ENCODE data around the gene PRODH2. TPM values are rescaled to one million over a fixed set of nuclear protein-coding genes. Genes with fewer than 3 reads are reported as not detected.
"Not testable (repeated sequence)": the region's sequence is repeated elsewhere in the genome, so short reads cannot be mapped to it uniquely, and the experiment has no call there.

Gene PRODH2
- polyA plus RNA-seq, 3 donors from 2014 or later, result not detected

DNA sequence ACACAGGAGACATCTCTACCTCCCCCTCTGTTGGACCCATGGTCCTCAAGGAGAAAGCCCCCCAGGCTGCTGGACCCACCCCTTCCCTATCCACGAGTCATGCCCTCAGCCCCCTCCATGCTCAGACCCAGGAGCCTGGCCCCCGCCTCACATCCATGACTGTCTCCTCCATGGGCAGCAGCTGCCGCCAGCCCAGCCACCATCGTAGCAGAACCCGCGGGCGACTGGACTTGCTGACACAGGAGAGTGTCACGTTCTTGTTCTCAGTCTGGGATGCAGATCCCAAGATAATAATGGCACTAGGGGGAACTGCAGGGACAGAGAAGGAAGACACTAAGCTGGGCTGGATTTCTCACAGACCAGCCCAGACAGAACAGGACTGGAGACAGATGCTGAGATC is 35.8 kb upstream of the PRODH2 start:
- peaks cover 0 to 4% (median 4%) of the 10 kb centered on the region in 3 donors for H3K36me3 Mint-ChIP-seq
- no peak overlapping the region for H3K27ac Mint-ChIP-seq
- no peak overlapping the region for H3K4me3 Mint-ChIP-seq
- H3K27me3 Mint-ChIP-seq (ENCODE audit: low read depth in 3 of 3), result peaks cover 22 to 28% (median 27%) of the 10 kb centered on the region in 3 donors
- DNase-seq, result no peak
- H3K9me3 Mint-ChIP-seq, result peaks cover 0 to 4% (median 0%) of the 10 kb centered on the region in 6 donors
- peaks cover 15 to 27% of the 10 kb centered on the region in 2 donors for H3K4me1 Mint-ChIP-seq

DNA sequence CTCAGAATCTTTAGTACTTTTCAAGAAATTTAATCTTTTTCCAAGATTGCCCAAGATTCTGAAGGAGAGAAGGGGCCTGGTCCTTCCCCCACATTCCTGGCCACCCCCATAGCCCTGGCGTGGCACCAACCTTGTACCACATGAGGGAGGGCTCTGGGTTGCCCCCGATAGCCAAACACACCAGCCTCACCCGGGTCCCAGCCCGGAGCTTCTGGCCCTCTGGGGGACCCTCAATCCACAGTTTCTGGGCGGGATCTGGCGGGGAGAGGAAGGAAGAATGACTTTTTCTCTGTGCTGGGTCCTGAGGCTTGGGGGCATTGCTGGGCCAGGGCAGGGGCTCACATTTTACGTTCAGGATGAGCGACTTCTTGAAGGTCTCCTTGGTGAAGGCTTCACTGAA is 35.3 kb upstream of the PRODH2 start:
- H3K36me3 Mint-ChIP-seq, result peaks cover 0 to 4% (median 4%) of the 10 kb centered on the region in 3 donors
- H3K4me1 Mint-ChIP-seq, result peaks cover 17 to 29% of the 10 kb centered on the region in 2 donors
- peaks cover 0 to 4% (median 0%) of the 10 kb centered on the region in 6 donors for H3K9me3 Mint-ChIP-seq
- H3K4me3 Mint-ChIP-seq, result no peak overlapping the region
- H3K27me3 Mint-ChIP-seq (ENCODE audit: low read depth in 3 of 3), result peaks cover 24 to 32% (median 24%) of the 10 kb centered on the region in 3 donors
- no peak overlapping the region for H3K27ac Mint-ChIP-seq
- no peak for DNase-seq

DNA sequence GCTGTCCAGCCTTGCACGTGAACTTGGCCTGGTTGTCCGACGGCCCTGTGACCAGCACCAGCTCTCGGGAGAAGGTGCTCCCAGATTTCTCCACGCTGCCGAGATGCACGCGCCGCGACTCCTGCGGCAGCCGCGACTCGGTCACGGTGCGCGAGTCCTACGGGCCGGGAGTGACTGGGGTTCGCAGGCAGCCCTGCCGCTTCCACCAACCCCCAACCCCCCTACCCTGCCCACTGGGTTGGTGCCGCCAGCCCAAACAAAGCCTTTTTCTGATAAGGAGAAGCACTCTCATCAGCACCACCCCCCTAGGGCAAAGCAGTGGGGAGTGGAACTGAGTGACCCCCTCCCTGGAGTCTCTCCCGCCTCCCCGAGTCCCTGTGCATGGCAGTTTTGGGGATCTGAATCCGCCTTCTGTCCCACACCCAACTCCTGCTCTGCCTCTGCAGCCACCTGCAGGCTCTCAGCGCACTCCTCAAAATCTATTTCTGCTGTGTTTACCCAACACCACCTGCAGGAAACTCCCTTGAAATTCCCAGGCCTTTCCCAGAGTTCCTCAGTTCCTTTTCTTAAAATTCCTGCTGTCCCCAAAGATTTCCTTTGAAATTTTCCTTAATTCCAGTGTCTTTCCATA is 33.5 kb upstream of the PRODH2 start:
- Mint-ChIP-seq H3K27me3 (ENCODE audit: low read depth in 3 of 3) (peaks cover 15 to 36% (median 33%) of the 10 kb centered on the region in 3 donors), H3K27ac (no peak overlapping the region), H3K4me3 (peak overlapping the region; percentile 8 to 71 (median 31)), H3K9me3 (peaks cover 0 to 4% (median 0%) of the 10 kb centered on the region in 6 donors), H3K36me3 (peaks cover 0 to 4% (median 4%) of the 10 kb centered on the region in 3 donors), H3K4me1 (peaks cover 17 to 29% of the 10 kb centered on the region in 2 donors)
- DNase-seq, result no peak

GRCh38 chr19:35845215-35846037 is 32.8 kb upstream of the PRODH2 start:
- H3K4me1 Mint-ChIP-seq, result peaks cover 17 to 29% of the 10 kb centered on the region in 2 donors
- peaks cover 15 to 36% (median 33%) of the 10 kb centered on the region in 3 donors for H3K27me3 Mint-ChIP-seq (ENCODE audit: low read depth in 3 of 3)
- peak overlapping the region in 1 of 6 donors; percentile 20 for H3K27ac Mint-ChIP-seq
- DNase-seq, result no peak
- H3K36me3 Mint-ChIP-seq, result peaks cover 0 to 4% (median 4%) of the 10 kb centered on the region in 3 donors
- peak overlapping the region; percentile 51 to 74 (median 68) for H3K4me3 Mint-ChIP-seq
- peaks cover 0 to 4% (median 0%) of the 10 kb centered on the region in 6 donors for H3K9me3 Mint-ChIP-seq

GRCh38 chr19:35844482-35845214 is 32.0 kb upstream of the PRODH2 start:
- no peak for DNase-seq
- Mint-ChIP-seq H3K36me3 (peaks cover 0 to 4% (median 4%) of the 10 kb centered on the region in 3 donors), H3K27ac (no peak overlapping the region), H3K4me3 (peak overlapping the region; percentile 51 to 74 (median 68)), H3K27me3 (ENCODE audit: low read depth in 3 of 3) (peaks cover 12 to 36% (median 33%) of the 10 kb centered on the region in 3 donors), H3K9me3 (peaks cover 0 to 4% (median 0%) of the 10 kb centered on the region in 6 donors), H3K4me1 (peaks cover 17 to 29% of the 10 kb centered on the region in 2 donors)

DNA sequence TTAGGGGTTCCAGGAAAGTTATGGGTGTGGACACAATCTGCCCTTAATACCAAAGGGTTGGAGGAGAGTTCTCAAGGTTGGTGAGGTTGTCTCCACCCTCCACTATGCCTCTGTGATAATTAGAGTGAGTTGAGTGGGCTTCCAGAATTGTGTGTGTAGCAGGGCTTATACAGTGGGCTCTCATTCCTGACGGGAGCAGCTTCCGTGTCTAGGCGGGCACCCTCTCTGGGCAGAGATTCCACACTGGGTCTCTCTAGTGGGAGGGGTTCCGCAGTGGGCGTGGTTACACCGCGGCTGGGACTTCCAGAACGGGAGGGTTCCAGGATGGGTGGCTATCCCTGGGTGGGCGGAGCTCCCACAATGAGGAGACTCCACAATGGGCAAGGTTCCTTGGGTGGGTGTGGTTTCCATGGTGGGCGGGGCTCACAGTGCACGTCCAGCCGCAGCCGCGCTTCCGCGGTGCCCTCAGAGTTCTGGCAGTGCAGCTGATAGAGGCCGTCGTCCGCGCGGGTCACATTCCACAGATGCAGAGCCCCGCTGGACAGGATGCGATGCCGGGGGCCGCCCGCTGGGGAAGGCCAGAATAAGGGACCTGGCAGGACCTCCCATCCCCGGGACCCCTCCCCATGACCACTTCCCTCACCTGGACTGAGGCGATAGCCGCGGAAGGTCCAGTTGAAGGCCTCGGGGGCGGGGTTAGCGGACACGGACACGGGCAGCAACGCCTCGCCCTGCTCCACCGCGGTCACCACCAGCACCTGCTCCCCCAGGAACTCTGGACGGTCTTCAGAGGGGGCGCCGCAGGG is 31.2 kb upstream of the PRODH2 start:
- Mint-ChIP-seq H3K27ac (no peak overlapping the region), H3K4me1 (peaks cover 17 to 29% of the 10 kb centered on the region in 2 donors), H3K36me3 (peaks cover 0 to 6% (median 4%) of the 10 kb centered on the region in 3 donors), H3K4me3 (peak overlapping the region in 1 of 5 donors; percentile 23), H3K9me3 (peaks cover 0 to 5% (median 1%) of the 10 kb centered on the region in 6 donors), H3K27me3 (ENCODE audit: low read depth in 3 of 3) (peaks cover 14 to 33% (median 31%) of the 10 kb centered on the region in 3 donors)
- no peak for DNase-seq

DNA sequence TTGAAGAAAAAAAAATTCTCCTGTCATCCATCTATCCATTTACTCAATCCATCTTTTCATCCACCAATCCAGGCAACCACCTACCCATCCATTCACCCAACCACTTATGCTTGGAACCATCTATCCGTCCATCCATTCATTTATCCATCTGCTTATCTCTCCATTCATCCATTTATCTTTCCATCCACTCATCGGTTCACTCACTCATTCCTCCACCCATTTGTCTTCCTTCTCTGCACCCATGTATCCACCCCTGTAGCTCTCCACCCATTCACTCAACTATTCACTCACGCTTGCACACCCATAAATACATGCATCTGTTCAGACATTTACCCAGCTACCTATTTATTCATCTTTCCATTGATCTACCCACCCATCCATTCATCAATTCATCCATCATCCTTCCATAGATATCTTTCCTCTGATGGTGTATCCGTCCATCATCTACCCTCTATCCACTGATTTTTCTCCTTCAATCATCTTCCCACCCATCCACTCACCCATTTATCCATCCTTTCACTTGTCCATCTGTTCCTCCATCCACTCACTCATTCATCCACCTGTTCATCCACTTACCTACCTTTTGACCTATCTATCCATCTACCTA is 30.1 kb upstream of the PRODH2 start:
- DNase-seq, result no peak
- Mint-ChIP-seq H3K4me1 (peaks cover 17 to 29% of the 10 kb centered on the region in 2 donors), H3K36me3 (peaks cover 0 to 8% (median 4%) of the 10 kb centered on the region in 3 donors), H3K9me3 (peaks cover 0 to 6% (median 2%) of the 10 kb centered on the region in 6 donors), H3K27me3 (ENCODE audit: low read depth in 3 of 3) (peaks cover 14 to 33% (median 29%) of the 10 kb centered on the region in 3 donors), H3K27ac (no peak overlapping the region), H3K4me3 (no peak overlapping the region)

DNA sequence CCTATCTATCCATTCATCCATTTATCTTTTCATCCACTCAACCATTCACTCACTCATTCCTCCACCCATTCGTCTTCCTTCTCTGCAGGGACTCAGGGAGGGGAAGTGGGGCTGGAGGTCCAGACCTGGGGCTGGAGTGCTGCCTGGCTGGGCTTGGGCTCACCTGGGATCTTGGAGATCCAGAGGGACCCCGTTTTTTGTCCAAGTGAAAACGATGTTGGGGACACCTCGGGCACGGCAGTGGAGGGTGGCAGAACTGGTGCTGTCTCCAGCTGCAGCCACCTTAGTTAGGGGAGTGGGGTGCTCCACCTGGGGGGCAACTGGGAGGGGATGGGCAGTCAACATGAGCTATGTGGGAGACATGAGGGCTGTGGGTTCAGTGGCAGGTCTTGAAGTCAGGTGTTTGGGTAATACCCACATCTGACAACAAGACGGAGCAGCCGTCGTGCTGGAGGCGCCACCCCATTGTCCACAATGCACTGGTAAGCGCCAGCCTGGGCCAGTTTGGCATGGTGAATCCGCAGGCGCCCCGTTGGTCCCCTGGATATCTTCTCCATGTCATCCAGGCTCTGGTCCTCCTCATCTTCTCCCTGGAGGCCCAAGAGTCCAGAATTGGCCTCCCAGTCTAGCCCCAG is 29.4 kb upstream of the PRODH2 start:
- Mint-ChIP-seq H3K36me3 (peaks cover 0 to 8% (median 4%) of the 10 kb centered on the region in 3 donors), H3K27ac (no peak overlapping the region), H3K9me3 (peaks cover 0 to 6% (median 2%) of the 10 kb centered on the region in 6 donors), H3K4me3 (no peak overlapping the region), H3K4me1 (peaks cover 17 to 29% of the 10 kb centered on the region in 2 donors), H3K27me3 (ENCODE audit: low read depth in 3 of 3) (peaks cover 14 to 33% (median 29%) of the 10 kb centered on the region in 3 donors)
- DNase-seq, result no peak

GRCh38 chr19:35836096-35836495 is 23.5 kb upstream of the PRODH2 start:
- not testable (repeated sequence) for H3K27ac Mint-ChIP-seq; DNase-seq; H3K4me1 Mint-ChIP-seq; H3K4me3 Mint-ChIP-seq; H3K36me3 Mint-ChIP-seq; H3K9me3 Mint-ChIP-seq; H3K27me3 Mint-ChIP-seq (ENCODE audit: low read depth in 3 of 3)

- Mint-ChIP-seq H3K36me3 (peaks cover 0 to 3% (median 0%) of the 10 kb centered on the region in 3 donors), H3K4me1 (no peaks in the 10 kb centered on the region), H3K27me3 (ENCODE audit: low read depth in 3 of 3) (peaks cover 3 to 12% (median 6%) of the 10 kb centered on the region in 3 donors), H3K27ac (no peak overlapping the region), H3K9me3 (peaks cover 0 to 2% (median 0%) of the 10 kb centered on the region in 6 donors), H3K4me3 (no peak overlapping the region)
- no peak for DNase-seq
Measured at GRCh38 chr19:35833972-35834371, 21.3 kb upstream of the PRODH2 start.

DNA sequence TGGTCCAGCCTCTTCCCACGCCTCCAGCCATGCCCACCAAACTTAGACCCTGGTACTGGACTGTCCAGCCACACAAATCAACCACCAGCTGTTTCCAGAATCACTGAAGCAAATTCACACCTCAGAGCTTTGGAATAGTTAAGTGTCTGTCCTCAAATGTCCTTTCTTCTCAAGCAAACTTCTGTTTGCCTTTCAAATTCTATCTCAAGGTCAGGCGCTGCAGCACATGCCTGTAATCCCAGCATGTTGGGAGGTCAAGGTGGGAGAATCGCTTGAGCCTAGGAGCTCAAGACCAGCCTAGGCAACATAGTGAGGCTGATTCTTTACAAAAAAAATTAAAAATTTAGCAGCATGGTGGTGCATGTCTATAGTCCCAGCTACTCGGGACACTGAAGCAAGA is 19.4 kb upstream of the PRODH2 start:
- H3K4me1 Mint-ChIP-seq, result no peaks in the 10 kb centered on the region
- H3K9me3 Mint-ChIP-seq, result no peaks in the 10 kb centered on the region
- H3K36me3 Mint-ChIP-seq, result no peaks in the 10 kb centered on the region
- no peak overlapping the region for H3K4me3 Mint-ChIP-seq
- H3K27me3 Mint-ChIP-seq (ENCODE audit: low read depth in 3 of 3), result peaks cover 6 to 12% (median 7%) of the 10 kb centered on the region in 3 donors
- no peak for DNase-seq
- no peak overlapping the region for H3K27ac Mint-ChIP-seq

DNA sequence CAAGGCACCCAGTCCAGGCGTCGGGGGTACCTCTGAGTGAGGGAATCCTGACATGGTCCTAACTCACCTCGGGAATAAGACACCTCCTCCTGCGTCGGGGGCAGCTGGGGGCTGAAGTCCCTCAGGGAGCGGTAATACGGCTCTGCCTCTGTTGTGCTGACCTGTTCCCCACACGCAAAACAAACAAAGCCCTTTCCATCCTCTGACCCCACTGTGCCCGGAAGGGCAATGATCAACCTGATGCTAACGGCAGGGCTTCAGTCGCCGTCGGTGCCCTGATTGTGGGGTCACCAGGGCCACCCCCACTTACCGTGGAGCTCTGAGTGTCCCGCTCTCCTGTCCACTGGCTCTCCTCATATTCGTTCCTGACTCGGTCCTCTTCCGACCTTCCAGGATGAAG is 18.3 kb upstream of the PRODH2 start:
- Mint-ChIP-seq H3K27me3 (ENCODE audit: low read depth in 3 of 3) (peaks cover 4 to 10% (median 7%) of the 10 kb centered on the region in 3 donors), H3K9me3 (no peaks in the 10 kb centered on the region), H3K4me1 (no peaks in the 10 kb centered on the region), H3K27ac (no peak overlapping the region), H3K36me3 (no peaks in the 10 kb centered on the region), H3K4me3 (no peak overlapping the region)
- DNase-seq, result no peak
